Measurements from ENCODE around the gene FMN2.

Gene FMN2

DNA sequence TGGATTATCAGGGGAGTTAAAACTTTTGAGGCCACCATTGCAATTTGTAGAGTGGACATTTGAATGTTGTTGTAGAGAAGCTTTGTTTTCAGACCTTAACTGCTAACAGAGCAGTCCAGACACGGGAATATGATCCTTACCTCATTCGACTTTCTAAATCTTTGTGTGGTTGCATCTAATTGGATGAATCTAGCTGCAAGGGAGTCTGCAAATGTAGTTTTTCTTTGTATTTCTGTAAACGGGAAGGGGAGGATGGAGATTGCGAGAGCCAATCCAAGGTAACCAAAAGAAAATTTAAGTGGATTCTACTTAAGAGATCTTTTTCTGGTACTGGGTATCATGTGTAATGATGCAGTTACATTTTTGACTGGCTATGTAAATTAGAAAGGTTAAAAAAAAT, 110.2 kb downstream of the FMN2 start:
- DNase-seq, result no peak

DNA sequence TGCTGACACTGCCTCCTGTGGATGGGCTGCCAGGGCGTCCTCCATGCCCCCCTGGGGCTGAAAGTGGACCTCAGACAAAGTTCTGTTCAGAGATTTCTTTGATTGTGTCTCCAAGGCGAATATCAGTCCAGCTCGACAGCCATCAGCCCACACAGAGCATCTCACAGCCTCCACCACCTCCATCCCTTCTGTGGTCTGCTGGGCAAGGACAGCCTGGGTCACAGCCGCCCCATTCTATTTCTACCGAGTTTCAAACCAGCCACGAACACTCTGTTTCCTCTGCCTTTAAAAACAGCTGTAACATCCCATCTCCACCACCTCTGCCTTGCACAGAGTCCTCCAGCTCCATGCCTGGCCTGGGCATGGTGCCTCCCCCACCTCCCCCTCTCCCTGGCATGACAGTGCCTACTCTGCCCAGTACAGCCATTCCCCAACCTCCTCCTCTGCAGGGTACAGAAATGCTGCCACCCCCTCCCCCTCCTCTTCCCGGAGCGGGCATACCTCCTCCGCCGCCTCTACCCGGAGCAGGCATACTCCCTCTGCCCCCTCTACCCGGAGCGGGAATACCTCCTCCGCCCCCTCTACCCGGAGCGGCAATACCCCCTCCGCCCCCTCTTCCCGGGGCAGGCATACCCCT, 115.5 kb downstream of the FMN2 start:
- DNase-seq, result no peak

DNA sequence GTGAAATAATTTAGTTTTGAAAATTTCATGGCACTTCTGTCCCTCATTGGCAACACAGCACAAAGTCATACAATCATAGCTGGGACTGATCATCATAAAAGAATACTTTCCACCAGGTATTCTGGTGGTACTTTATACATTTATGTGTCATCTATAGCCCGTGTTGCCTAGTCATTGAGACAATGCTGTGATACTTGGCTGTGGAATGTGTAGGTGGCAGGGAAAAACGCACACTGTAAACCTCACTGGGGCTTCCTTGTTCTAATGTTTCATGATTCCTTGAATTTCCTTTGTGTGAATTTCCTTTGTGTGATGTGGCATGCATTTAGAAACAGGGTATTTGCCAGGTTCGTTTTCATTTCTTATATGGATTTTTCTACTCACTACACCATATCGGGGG, 118.3 kb downstream of the FMN2 start:
- no peak for DNase-seq

DNA sequence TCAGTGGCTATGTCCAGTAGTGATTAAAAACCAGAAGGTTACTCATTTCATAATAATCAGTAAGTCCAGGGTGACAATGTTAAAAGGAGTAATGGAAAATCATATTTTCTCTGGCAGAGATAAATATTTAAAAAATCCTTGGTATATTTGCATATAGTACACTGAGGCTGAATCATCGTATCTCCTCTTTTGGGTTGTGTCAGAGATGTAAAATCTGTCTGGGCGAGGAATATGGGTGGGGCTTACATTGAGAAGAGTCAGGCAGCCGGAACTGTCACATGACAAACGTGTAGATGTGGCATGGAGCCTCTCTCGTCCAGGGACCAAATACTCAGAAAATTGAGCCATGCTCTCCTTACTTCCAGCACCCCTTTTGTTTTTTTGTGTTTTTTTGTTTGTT, 120.9 kb downstream of the FMN2 start:
- DNase-seq, result no peak

DNA sequence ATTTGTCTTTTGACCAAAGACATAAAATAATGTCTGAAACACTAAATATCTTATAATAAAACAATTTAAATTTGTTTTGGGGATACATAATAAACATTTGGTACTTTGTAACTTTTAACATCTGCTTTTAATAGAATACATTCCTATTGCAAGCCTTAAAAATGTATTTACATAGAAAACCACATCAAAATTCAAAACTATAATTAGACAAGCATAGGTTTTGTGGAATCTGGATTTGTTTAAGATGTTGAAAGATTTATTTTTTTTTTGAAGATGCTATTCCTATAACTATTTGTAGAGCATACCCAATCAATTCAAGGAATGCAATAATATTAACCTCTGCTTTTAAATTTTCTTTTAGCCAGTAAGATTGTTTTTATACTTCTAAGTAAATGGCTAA, 125.7 kb downstream of the FMN2 start:
- no peak for DNase-seq

DNA sequence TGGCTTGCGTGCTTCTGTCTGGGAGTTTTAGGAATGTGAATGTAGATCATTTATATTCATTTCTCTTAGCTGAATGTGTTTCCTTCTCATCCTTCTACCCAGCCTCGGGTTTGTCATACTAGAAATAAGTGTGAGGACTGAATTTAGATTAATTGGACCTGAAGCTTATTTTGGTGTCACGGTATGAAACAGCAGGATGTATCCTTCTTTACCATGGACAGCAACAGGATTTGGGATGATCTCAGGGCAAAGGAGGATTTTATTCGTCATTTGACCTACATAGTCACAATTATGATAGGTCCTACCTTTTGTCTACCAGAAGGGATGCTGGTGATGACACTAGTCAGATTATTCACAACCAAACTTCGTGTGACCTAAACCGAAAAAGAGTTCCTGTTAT, 127.4 kb downstream of the FMN2 start:
- DNase-seq, result no peak

DNA sequence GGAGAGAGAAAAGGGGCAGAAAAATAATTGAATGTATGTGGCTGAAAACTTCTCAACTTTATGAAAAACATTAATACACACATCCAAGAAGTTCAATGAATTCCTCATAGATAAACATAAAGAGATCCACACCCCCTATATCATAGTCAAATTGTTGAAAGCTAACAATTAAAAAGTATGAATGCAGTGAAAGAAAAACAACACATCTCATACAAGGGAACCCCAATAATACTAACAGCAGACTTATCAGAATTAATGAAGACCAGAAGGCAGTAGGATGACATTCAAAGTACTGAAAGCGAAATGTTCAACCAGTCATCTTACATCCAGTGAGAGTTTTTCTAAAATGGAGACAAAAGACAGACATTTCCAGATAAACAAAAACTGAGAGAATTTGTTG, 134.4 kb downstream of the FMN2 start:
- no peak for DNase-seq

DNA sequence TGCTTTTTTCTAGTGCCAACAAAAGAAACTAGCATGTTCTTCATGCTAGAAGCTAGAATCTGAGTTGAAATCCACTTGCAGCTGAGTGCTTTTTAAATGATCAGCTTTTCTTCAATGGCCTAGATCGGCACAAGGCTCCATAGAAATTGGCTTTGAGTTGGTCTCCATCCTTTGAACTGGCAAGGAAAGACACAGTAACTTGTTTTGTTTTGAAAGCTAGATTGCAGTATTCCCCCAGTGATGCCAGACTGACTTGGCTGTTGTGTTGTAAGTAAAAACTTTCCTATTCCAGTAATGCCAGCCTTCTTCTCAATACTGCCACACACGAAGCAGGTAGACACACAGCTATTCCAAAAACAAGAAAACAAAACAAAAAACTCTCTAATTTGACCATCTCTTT, 139.1 kb downstream of the FMN2 start:
- DNase-seq, result no peak

DNA sequence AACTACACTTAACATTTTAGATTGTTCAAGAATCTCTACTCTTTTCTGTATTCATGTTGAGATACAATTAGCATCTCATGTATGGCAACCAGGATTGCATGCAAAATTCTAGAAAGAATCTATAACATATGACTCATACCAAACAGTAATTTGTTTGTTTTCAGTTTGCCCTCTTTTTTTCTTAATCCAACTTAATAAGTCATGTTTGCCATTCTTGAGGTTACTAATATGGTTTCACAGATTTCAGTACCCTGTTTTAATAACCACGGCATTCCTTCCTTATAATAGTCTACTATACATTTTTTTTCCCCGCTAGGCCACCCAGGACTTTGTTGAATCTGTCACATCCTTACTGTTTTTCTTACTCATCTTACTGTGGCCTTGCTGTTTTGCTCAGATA, 140.8 kb downstream of the FMN2 start:
- no peak for DNase-seq

DNA sequence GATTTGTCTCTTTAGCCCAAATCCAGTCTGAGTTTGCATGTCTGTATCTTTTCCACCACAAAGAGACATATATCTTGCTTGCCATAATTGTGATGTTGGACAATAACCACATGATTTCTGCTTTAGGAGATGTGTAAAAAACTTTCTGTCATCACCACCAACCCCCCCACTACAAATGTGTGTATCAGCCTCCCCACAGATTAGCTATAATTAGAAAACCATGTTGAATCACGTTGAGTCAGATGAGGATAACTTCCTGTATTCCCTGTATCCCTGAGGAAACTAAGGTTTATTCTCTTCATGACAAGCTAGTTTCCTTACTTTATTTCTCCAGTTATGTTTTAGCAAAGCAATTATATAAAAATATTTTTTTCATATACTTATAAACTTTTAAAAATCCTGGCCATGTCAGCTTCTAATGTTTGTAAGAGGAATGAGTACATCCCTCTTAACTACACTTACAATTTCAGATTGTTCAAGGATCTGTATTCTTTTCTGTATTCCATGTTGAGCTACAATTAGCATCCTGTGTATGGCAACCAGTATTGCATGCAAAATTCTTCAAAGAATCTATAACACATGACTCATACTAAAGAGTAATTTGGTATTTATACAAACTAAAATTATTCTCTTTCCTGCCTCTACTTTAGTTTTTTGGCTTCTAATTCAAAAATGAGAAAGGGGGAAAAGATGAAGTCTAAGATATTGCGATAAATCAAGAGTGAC, 143.0 kb downstream of the FMN2 start:
- no peak for DNase-seq

DNA sequence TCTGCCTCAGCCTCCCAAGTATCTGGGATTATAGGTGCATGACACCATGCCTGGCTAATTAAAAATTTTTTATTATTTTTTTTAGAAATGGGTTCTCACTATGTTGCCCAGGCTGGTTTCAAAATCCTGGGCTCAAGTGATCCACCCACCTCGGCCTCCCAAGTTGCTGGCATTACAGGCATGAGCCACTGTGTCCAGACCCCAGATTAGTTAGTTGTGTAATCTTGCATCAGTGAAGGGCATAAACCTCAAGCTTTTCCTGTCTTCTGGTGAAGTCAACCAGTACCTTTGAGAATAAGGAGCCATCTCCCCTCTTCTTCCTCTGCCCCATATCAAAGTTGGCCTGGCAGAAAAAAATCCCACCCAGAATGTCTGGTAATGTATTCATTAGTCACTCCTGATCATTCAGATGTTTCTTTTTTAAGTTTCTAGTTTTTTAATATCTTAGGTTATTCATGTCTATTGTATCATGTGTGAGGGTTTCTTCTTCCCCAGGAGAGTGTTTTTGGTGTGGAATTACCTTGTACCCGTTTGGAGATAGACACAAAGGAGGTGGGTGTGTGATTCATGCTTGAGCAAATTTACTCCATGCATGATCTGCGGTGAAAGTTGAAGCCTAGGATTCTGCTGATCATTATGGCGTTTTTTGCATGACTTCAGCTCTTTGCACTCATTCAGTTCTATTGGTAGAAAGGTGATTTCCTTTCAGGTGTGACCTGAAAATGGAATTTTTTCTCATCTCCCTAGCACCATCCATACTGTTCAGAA, 144.0 kb downstream of the FMN2 start:
- no peak for DNase-seq

DNA sequence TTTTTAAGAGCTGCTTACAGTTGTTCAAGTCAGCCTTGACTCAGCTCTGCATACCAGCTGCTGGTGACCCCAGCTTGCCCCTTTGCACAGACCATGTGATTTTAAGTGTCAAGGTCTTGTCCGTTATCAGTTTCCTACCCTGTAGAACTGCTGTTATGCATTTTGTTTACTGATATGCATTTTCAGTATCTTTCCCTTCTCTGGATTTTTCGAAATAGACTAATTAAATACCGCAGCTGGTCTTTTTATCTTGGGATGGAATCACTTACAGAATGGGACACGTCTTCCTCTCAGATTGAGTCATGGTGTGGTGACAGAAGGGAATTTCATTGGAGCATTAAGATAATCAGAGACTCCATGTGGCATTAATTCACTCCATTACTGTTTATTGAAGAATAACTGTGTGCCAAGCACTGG, 145.6 kb downstream of the FMN2 start:
- no peak for DNase-seq

DNA sequence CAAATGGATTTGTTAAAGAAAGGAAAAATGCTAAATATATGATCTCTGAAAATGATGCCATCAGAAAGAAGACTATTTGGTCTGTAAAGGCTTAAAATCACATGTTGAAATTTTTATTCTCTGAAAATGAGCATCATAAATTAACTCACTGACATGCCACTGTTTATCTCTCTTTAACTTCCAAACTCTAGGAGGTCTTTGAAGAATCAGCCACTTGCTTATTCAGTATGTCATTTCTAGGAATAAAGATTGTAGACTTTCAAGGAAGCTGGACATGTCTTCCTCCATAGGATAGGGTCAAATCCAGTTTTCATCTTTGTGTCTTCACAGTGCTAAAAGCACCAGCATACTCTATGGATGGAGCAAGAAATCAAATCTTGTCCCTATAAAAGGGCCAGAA, 147.6 kb downstream of the FMN2 start:
- DNase-seq, result no peak

DNA sequence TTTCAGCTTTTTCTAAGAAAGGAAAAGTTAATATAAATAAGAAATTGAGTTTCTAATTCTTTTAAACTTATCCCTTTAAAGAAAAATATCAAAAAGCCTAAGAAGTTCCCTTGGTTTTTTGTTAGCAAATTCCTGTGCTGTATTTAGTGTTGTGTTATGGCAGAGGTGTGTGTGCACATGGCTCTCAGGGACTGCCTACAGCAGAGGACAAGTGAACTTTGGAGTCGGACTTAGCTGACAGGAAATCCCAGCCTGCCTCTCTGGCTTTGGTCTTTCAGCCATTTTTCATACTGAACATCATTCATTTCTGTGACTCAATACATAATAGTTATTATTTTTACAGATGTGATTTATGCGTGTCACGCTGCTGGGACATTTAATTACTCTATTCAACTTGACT, 149.6 kb downstream of the FMN2 start:
- DNase-seq, result no peak

DNA sequence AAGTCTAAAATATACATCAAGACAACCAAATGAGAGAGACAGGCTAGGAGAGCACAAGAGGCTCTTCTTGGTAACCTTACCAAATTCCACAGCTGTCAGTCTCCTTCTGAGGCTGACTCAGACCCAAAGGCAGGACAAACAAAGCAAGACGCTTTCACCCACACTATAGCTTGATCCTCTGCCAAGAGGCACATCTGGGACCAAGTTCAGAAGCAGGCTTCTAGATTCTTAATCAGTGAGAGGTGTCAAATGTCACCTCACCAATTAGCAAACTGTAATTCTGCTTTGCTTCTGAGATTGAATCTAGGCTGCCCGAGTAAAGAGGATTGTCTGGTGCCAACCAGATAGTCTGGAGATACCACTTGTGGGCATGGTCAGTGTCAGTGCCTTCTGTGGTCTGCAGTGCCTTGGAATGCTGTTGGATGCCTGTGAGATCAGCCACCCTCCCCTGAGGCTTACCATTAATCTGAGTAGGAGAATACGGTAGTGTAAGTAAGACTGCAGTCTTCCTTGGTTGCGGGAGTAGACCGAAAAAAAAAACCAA, 151.0 kb downstream of the FMN2 start:
- no peak for DNase-seq

DNA sequence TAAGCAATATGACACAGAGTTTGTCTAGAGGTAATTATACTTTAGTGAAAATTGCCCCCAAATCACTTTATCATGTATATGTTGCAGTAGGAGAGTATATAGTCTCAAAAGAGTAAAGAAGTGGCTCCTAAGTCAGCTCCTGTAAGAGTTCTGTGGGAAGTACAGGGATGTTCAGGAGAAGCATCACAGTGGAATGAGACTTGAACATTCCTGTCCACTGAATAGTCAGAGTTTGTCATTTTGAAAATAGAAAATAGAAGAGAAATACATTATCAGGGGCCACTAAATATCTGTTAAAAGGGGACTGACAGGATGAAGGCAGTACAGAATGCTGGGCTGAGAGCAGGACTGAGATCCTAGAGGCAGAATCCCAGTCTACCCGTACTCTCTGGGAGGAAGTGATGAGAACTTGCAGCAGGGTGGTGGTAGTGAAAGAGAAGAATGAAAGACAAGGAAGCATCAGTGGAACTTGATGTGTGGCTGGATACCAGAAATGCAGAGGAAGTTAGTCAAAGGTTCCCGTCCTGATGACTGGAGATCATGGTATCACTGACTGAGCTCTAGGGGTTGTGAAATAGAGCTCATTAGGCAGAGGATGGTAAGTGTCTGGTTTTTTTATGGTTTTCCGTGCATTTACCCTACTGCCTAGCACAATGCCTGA, 153.4 kb downstream of the FMN2 start:
- no peak for DNase-seq

DNA sequence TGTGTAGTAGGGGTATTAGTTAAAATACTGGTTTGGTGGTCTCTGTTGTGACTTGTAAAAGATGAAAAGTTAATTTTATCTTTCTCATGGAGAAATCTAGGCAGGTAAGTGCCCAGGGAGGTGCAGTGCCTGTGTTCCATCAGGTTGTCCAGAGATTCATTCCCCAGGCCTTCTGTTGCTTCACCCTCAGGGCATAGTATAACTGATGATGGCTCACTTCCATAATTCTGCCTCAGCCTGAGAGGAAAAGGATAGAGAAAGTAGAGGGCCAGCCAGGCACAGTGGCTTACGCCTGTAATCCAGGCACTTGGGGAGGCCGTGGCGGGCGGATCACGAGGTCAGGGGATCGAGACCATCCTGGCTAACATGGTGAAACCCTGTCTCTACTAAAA, 153.9 kb downstream of the FMN2 start:
- no peak for DNase-seq

DNA sequence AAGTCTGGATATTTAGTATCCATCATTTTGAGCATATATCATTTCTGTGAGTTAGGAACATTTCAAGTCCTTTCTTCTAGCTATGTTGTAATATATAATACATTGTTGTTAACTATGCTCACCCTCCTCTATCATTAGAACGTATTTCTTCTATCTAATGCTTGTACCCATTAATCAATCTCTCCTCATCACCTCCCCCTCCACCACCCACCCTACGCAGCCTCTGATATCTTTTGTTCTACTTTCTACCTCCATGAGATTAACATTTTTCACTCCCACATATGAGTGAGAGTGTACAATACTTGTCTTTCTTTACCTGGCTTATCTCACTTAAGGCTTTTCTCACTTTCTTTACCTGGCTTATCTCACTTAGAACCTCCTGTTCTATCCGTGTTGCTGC, 156.2 kb downstream of the FMN2 start:
- no peak for DNase-seq

DNA sequence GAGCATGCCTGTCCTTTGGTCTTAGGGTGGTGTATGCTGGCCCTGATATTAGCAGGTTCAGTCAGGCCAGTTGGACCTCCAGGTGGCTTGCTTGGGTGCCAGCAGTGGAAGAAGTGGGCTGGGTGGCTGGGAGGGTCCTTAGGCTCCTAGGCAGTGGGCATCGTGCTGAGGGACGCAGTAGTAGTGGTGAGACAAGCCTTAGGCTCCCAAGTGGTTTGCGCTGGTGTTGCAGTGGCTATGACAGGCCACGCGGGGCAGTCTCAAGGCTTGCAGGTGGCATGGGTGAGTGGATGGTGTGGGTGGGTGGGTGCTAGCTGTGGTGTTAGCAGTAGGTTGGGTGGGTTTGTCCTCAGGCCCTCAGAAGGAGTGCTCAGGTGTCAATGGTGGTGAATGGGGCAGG, 162.3 kb downstream of the FMN2 start:
- DNase-seq, result no peak

DNA sequence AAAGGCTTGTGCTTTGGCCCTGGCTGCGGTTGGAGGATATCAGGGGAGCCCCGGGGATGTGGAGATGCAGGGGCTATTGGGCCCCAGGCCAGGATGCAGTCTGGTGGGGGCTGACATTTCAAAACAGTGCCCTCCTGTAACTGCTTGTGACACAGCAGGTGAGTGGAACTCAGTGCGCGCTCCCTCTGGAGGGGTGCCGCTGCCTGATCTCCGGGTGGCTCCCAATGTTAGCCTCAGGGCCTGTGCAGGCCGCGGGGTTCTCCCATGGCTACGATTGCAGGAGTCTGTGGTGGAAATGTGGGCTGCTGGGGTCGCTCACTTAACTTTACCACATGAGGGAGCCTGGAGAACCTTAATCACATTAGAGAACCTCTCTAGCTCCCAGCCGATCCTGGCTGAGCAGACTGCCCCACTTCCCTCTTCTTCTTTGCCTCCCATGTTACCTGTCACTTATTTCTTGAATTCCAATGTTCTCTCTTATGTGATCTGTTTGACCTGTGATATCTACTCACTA, 163.2 kb downstream of the FMN2 start:
- DNase-seq, result no peak

DNA sequence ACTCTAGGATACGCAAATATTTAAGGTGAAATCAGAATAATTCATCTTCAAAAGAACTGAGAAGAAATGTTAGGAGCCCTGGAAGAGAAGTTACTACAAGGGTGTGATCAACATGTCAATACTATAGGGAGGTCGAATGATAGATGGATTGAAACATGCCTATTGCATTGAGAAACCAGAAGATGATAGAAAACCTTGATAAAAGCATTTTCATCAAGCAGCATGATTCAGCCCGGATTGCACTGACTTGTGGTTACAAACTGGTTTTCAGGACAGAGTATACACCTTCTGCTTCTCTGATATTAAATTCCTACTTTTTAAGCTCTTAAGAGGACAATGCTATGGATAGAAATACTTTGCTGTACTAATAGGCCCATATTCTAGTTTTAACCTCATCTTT, 164.2 kb downstream of the FMN2 start:
- no peak for DNase-seq

DNA sequence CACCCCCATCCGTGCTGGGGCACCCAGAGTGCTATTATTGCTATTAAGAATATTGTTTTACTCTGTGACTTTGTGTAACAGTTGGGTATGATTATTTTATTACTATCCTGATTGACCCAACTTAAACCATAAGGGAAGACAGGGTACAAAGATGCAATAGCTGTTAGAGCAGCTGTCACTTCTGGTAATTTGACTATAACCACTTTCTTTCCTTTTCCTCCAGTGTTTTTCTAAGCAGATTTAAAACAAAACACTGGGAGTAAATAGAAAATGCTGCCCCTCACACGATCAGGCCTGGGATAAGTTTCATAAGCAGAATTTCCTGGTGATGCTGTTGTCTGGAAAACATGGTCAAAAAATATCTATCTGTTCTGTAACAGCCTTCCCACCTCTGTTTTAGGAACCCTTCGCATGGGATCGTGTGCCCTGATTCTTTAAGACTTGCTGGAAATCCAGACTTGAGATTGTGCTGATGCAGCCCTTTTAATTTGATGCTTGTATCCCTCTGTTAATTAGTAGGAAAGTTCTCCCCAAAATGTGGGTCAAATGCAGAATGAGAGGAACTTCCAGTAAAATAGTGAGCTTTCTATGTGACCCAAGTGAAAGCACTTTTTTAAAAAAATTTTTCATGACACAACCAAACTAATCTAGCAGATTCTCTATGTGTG, 165.3 kb downstream of the FMN2 start:
- DNase-seq, result no peak

DNA sequence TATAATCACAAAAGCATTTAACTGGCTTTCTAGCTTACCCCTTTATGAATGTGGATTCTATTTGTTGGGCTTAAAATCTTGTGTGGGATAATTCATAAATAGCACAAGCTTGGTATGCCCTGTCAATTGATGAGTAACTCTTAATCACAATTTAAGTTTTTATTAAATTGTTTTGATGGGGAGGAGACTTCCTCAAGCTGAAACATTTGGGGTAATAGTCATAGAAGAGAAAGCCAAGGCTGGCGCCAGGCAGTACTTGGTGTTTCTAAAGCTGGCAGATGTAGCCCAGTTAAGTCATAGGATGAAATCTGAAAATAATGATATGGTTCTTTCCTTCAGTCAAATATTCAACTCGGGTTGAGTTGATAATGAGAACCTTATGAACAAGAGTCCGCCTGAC, 167.2 kb downstream of the FMN2 start:
- DNase-seq, result no peak

Measured in NCI-H2107 (cell line).